Endothelial cell of umbilical vein (primary cell): ENCODE data around the gene RAPGEF4. TPM values are rescaled to one million over a fixed set of nuclear protein-coding genes. Genes with fewer than 3 reads are reported as not detected.

Source experiments
- BruUV-seq: library from RNA; stranded (reverse); fragments of 400-500 nt; replicated peaks from 2 replicates; lab custom pipeline; 2021; lab: Mats Ljungman, UMichigan
- CTCF ChIA-PET: fragments of 300-600, 350-600 bp; sonication (Branson Sonifier 250); formaldehyde crosslinking; loops from one replicate; lab custom pipeline; 2021; ENCODE audit warnings: antibody characterized with exemption, inconsistent platforms; lab: Charles Lee
- POLR2A ChIA-PET: fragments of 300-600, 350-600 bp; sonication (Branson Sonifier 250); formaldehyde crosslinking; loops from one replicate; lab custom pipeline; 2021; ENCODE audit warnings: antibody characterized with exemption, inconsistent platforms; lab: Charles Lee
- DNase-seq: peaks from one replicate; pipeline ENCODE4 v3.0.0-alpha.2; 2011; ENCODE audit warnings: low read depth, low spot score
- FAIRE-seq: peaks from 2 replicates; lab custom pipeline; 2011; peaks lifted over from hg19 to GRCh38; lab: Jason Lieb, UNC
- H2AFZ ChIP-seq: 2 replicates; pipeline ENCODE4 v1.6.0; 2012; ENCODE audit warnings: low read depth, low read length, control low read depth, inconsistent platforms
- H3K27ac ChIP-seq: 2 replicates; pipeline ENCODE4 v1.5.1; 2011; ENCODE audit warnings: low read depth, mild to moderate bottlenecking, control low read depth, low read length, moderate library complexity; ENCODE audit not compliant: insufficient read depth
- H3K27me3 ChIP-seq, 2 experiments: 2 replicates each; pipeline versions ENCODE4 v1.6.0 to v1.6.1; 2011; ENCODE audit warnings: low read length in 2 of 2, mixed read lengths in 1 of 2; ENCODE audit not compliant: control insufficient read depth in 2 of 2, insufficient read depth in 2 of 2
- H3K36me3 ChIP-seq, 2 experiments: 2 replicates in 1 of 2; 3 replicates in 1 of 2; pipeline ENCODE4 v1.5.1; 2011; ENCODE audit warnings: low read length in 2 of 2, mild to moderate bottlenecking in 1 of 2, moderate library complexity in 1 of 2; ENCODE audit not compliant: control insufficient read depth in 2 of 2, insufficient read depth in 2 of 2; ENCODE audit errors: extremely low read depth in 1 of 2
- H3K4me1 ChIP-seq: 3 replicates; pipeline ENCODE4 v1.5.1; 2011; ENCODE audit warnings: mild to moderate bottlenecking, low read length; ENCODE audit not compliant: control insufficient read depth, insufficient read depth; ENCODE audit errors: extremely low read depth
- H3K4me2 ChIP-seq: 2 replicates; pipeline ENCODE4 v1.6.1; 2011; ENCODE audit warnings: low read length, control low read depth, mixed read lengths; ENCODE audit not compliant: insufficient read depth
- H3K4me3 ChIP-seq, 3 experiments: fragments of 200-600 bp in 1 of 3; sonication (generic), shearing (Covaris generic) in 1 of 3; replicated peaks in 1 of 3; 2 replicates each; pipeline ENCODE4 v1.5.1; 2011 to 2016; ENCODE audit warnings: control low read depth in 3 of 3, low read length in 3 of 3, mild to moderate bottlenecking in 2 of 3, inconsistent platforms in 1 of 3, low read depth in 1 of 3, moderate library complexity in 1 of 3; ENCODE audit not compliant: insufficient read depth in 1 of 3
- H3K79me2 ChIP-seq: 2 replicates; pipeline ENCODE4 v1.6.0; 2012; ENCODE audit warnings: low read length, inconsistent platforms; ENCODE audit not compliant: control insufficient read depth, insufficient read depth
- H3K9ac ChIP-seq: replicated peaks from 2 replicates; pipeline ENCODE3; 2011; ENCODE audit warnings: low read length, control low read depth; ENCODE audit not compliant: insufficient read depth; ENCODE audit errors: extremely low read depth
- H3K9me1 ChIP-seq: replicated peaks from 3 replicates; pipeline ENCODE4 v1.6.0; 2011; ENCODE audit warnings: mild to moderate bottlenecking, low read length; ENCODE audit not compliant: control insufficient read depth, insufficient read depth; ENCODE audit errors: extremely low read depth
- H3K9me3 ChIP-seq: replicated peaks from 2 replicates; pipeline ENCODE4 v1.5.1; 2012; ENCODE audit warnings: low read length, inconsistent platforms; ENCODE audit not compliant: control insufficient read depth, insufficient read depth
- H4K20me1 ChIP-seq: replicated peaks from 2 replicates; pipeline ENCODE3; 2011; ENCODE audit warnings: mild to moderate bottlenecking, low read length; ENCODE audit not compliant: control insufficient read depth, insufficient read depth; ENCODE audit errors: extremely low read depth
- CTCF ChIP-seq, 2 donors: IDR thresholded peaks; 1 replicate in 1 of 2; 2 replicates in 1 of 2; pipeline ENCODE4 v1.5.1; 2011; ENCODE audit warnings: low read length in 2 of 2, mild to moderate bottlenecking in 2 of 2, moderate library complexity in 2 of 2, control low read depth in 1 of 2, inconsistent platforms in 1 of 2, low read depth in 1 of 2; ENCODE audit not compliant: insufficient read depth in 1 of 2; ENCODE audit errors: extremely low read depth in 1 of 2
- EZH2 ChIP-seq: IDR thresholded peaks from 2 replicates; pipeline ENCODE4 v1.6.1; 2012; ENCODE audit warnings: borderline replicate concordance, low read depth, mild to moderate bottlenecking, moderate library complexity, low read length, inconsistent platforms; ENCODE audit not compliant: severe bottlenecking
- FOS ChIP-seq: IDR thresholded peaks from 2 replicates; pipeline ENCODE4 v1.6.1; 2011; ENCODE audit warnings: mild to moderate bottlenecking, low read length, moderate library complexity, borderline replicate concordance; ENCODE audit not compliant: insufficient read depth
- GATA2 ChIP-seq: IDR thresholded peaks from 2 replicates; pipeline ENCODE4 v1.7.0; 2011; ENCODE audit warnings: low read depth, mild to moderate bottlenecking, moderate library complexity, mixed read lengths, low read length; ENCODE audit not compliant: insufficient read length, insufficient read depth
- JUN ChIP-seq: IDR thresholded peaks from 2 replicates; pipeline ENCODE4 v1.6.1; 2011; ENCODE audit warnings: borderline replicate concordance, low read depth; ENCODE audit not compliant: insufficient read length, insufficient read depth
- MYC ChIP-seq: IDR thresholded peaks from one replicate; pipeline ENCODE4 v1.6.1; 2011; ENCODE audit warnings: mild to moderate bottlenecking, low read depth, low read length
- POLR2A ChIP-seq: IDR thresholded peaks from 2 replicates; pipeline ENCODE4 v1.6.1; 2012; ENCODE audit warnings: low read depth, mild to moderate bottlenecking, control low read depth, low read length
- POLR2AphosphoS5 ChIP-seq: IDR thresholded peaks from 2 replicates; pipeline ENCODE4 v1.6.1; 2012; ENCODE audit warnings: low read depth, mild to moderate bottlenecking, control low read depth, low read length, moderate library complexity; ENCODE audit not compliant: insufficient read depth
- dilution Hi-C: fragments of 300-500 bp; cut with MboI; formaldehyde crosslinking; loops from one replicate; pipeline ENCODE4 v1.15.0; 2019; ENCODE audit warnings: low sequenced_read_pairs; ENCODE audit not compliant: extremely low pct_ligation_motif_present
- intact Hi-C: fragments of 100-400 bp; cut with micrococcal nuclease; formaldehyde crosslinking; loops from one replicate; pipeline ENCODE4 v1.10.0; 2022
- polyA plus RNA-seq, 4 experiments: library from polyadenylated mRNA; depleted of rRNA in 3 of 4; stranded (reverse) in 3 of 4; unstranded in 1 of 4; fragments of >200 nt; gene quantifications; 2 replicates each; pipeline versions ENCODE4 v1.2.1 to v1.2.3, GENCODE V29; 2011 to 2012; ENCODE audit warnings: missing spikeins in 1 of 4
- total RNA-seq: library from RNA; stranded (reverse); gene quantifications from 2 replicates; pipeline ENCODE4 v1.2.3, GENCODE V29; 2021
- TF ChIP-seq, protein P1 (sequence below): IDR thresholded peaks from 2 replicates; pipeline ENCODE4 v1.6.1; 2011; ENCODE audit not compliant: insufficient read depth, insufficient read length

RAPGEF4 gene
- total and polyA plus RNA-seq, 2 donors (not counting 3 experiments of a cell fraction or from before 2014, with no cell fraction given): 7.2 to 9.2 TPM

- CTCF ChIA-PET: interaction anchor here (0.8 to 2.8 kb wide), 10 partner anchors 8 to 1520 kb away, joined by 3 to 28 read pairs (median 3); no protein-coding TSS in a partner anchor
- H3K27ac ChIP-seq: peak overlapping the region; percentile 80
- intact Hi-C loops: loop anchor here (1.0 kb wide), 1 partner anchor 15 kb away; no protein-coding TSS in a partner anchor
Measured at GRCh38 chr2:172821370-172822338, 86.0 kb downstream of the RAPGEF4 start.

GRCh38 chr2:172822585-172822984, 86.9 kb downstream of the RAPGEF4 start:
- no peak for TF ChIP-seq GATA2
- TF ChIP-seq JUN: no peak
- TF ChIP-seq POLR2A: no peak
- TF ChIP-seq EZH2: no peak
- TF ChIP-seq FOS: no peak
- TF ChIP-seq CTCF (IDR thresholded peaks at IDR 0.05; ENCODE audit: extremely low read depth in 1 of 2, insufficient read depth in 1 of 2, low read depth in 1 of 2, low read length in 2 of 2): no peak
- no peak for TF ChIP-seq MYC
- TF ChIP-seq, protein P1, sequence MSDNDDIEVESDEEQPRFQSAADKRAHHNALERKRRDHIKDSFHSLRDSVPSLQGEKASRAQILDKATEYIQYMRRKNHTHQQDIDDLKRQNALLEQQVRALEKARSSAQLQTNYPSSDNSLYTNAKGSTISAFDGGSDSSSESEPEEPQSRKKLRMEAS: no peak
- no peak for TF ChIP-seq POLR2AphosphoS5
- intact Hi-C loops (no loop called here), dilution Hi-C loops (no loop called here)
- no peak overlapping the region for H3K27ac ChIP-seq
- H2AFZ ChIP-seq: peak overlapping the region; percentile 25
- BruUV-seq: no TSS peak
- H3K4me1 ChIP-seq: peaks cover 18% of the 10 kb centered on the region
- no peaks in the 10 kb centered on the region for H3K9me3 ChIP-seq
- H3K9me1 ChIP-seq: no peaks in the 10 kb centered on the region
- peak overlapping the region in 2 of 3 experiments; percentile 29 to 60 for H3K4me3 ChIP-seq
- no peaks in the 10 kb centered on the region for H3K27me3 ChIP-seq
- ChIA-PET POLR2A (no interaction called here), CTCF (interaction anchor here (0.9 to 2.8 kb wide), 5 partner anchors 14 to 109 kb away, joined by 3 to 28 read pairs (median 3); no protein-coding TSS in a partner anchor)
- H3K4me2 ChIP-seq: peak overlapping the region; percentile 59
- H3K9ac ChIP-seq: no peak overlapping the region
- DNase-seq (peak; percentile 40), FAIRE-seq (no peak)
- no peaks in the 10 kb centered on the region for H3K79me2 ChIP-seq
- no peaks in the 10 kb centered on the region for H3K36me3 ChIP-seq
- no peaks in the 10 kb centered on the region for H4K20me1 ChIP-seq

More at GRCh38 chr2:172821370-172822338, 86.0 kb downstream of the RAPGEF4 start:
- Histone ChIP-seq H3K79me2 (no peaks in the 10 kb centered on the region), H3K4me3 (peak overlapping the region in 2 of 3 experiments; percentile 29 to 60), H2AFZ (peak overlapping the region; percentile 82), H3K9ac (peak overlapping the region; percentile 61), H3K4me2 (peak overlapping the region; percentile 59), H3K4me1 (peaks cover 18% of the 10 kb centered on the region), H3K9me3 (no peaks in the 10 kb centered on the region), H3K36me3 (no peaks in the 10 kb centered on the region), H3K27me3 (no peaks in the 10 kb centered on the region), H3K9me1 (no peaks in the 10 kb centered on the region), H4K20me1 (no peaks in the 10 kb centered on the region)
- FAIRE-seq (peak; percentile 80), DNase-seq (peak; percentile 92)
- dilution Hi-C loops: no loop called here
- BruUV-seq: TSS peak; percentile 52
- POLR2A ChIA-PET: interaction anchor here (0.6 kb wide), 2 partner anchors 37 to 126 kb away, joined by 4 read pairs; no protein-coding TSS in a partner anchor
- TF ChIP-seq JUN: no peak
- TF ChIP-seq POLR2A: peak; percentile 38
- TF ChIP-seq POLR2AphosphoS5: peak; percentile 35
